GM18861 (cell line): Measurements from ENCODE around the gene CIAO1.
"Not testable (repeated sequence)": the region's sequence is repeated elsewhere in the genome, so short reads cannot be mapped to it uniquely, and the experiment has no call there.

ENCODE experiments used
- ATAC-seq: cut with Tn5 transposase; IDR thresholded peaks from one replicate; pipeline ENCODE4 v1.9.1; 2021; ENCODE audit not compliant: unreplicated experiment

The CIAO1 gene

DNA sequence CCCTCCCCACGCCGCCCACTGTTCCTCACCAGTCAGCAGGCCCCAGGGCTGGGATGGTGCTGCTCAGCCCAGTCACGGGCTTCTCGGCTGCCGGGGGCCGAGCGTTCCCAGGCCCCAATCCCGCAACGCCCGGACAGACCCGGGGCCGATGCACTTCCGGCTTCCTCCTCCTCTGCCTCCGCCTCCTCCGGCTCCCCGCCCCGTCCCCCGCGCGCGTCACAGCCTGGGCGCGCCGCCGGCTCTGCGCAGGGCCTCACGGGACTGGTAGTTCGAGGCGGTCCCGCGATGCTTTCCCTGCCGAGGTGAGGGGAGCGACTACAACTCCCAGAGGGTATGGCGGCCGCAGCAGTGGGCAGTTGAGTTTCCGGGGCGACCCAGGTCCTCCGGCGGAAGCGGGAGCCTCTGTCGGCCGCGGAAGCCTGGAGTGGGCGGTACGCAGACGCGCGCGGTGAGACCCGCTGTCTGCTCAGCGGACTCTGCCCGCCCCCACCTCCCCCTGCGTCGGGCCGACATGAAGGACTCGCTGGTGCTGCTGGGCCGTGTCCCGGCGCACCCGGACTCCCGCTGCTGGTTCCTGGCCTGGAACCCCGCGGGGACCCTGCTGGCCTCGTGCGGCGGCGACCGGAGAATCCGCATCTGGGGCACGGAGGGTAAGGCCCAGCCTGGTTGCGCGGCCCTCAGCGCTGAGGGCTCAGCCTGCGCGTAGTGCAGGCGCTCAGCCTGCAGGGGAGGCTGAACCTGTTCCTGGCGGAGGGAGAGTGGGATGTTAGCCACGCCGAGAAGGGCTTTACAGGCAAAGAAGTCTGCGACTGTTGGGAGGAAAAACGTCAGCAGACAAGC is at the start of gene CIAO1, which contains the start of gene TMEM127:
CIAO1 (plus strand) TSS at position 386 of the 840 bp plus-strand sequence; CDS start at position 512, 126 bp downstream.
TMEM127 (minus strand) TSS at position 158 of the 840 bp plus-strand sequence. CDS start 616 bp downstream, outside the sequence.
- ATAC-seq, result peak; percentile 88

DNA sequence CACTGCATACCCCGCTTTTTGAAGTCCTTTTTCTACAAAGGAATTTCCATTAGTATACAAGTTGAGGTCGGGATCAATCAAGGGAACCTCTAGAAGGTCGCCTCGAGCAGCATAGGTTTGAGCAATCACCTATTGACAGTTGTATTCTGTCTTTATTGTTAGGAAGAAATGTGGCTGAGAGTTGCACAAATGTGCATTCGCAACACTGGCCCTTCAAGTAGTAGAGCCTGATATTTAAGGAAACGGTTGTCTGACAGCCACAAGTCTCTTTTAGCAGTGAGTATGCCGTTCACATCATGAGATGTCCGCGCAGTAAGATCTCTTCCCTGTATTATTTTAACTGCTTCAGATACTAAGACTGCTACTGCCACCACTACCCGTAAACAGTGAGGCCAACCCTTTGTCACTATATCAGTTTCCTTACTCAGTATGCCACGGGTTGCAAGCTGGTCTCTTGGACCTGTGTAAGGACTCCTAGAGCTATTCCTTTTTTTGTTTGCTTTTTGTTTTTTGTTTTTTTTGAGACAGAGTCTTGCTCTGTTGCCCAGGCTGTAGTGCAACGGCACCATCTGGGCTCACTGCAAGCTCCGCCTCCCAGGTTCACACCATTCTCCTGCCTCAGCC is 47.4 kb upstream of the CIAO1 start:
- no peak for ATAC-seq

DNA sequence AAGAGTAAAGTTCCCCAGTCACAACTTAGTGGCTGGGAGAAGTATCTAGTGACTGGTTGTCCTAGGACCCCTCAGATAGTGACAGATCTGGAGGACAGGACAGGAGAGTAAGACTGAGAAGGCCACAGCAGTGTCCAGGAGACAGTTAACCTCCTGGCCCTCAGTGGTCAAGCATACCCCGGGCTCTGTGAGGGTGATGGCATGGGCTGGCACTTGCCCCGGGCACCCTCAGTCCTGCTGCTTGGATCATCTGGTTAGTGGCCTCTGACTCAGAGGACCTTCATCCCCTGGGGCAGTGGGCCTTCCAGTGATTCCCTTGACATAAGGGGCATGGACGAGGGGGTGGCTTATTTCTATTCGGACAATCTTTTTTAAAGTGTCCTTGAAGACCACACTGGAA is 46.1 kb upstream of the CIAO1 start:
- ATAC-seq, result not testable (repeated sequence)

DNA sequence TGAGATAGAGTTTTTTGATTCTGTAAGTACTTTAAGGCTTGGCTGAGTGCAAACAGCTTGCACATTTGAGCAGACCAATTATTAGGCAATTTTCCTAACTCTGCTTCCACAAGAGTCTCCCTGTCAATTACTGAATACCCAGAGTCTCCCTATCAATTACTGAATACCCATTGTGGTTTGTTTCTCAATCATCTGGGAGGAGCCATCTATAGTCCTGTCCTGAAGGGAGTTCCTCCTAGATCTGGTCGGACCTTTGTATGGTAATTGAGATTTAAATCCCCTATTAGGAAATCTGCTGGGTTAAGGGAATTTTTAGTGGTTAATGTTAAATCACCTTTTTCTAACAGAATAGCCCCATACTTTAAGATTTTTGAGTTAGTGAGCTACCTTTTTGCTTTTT is 44.9 kb upstream of the CIAO1 start:
- ATAC-seq, result not testable (repeated sequence)

DNA sequence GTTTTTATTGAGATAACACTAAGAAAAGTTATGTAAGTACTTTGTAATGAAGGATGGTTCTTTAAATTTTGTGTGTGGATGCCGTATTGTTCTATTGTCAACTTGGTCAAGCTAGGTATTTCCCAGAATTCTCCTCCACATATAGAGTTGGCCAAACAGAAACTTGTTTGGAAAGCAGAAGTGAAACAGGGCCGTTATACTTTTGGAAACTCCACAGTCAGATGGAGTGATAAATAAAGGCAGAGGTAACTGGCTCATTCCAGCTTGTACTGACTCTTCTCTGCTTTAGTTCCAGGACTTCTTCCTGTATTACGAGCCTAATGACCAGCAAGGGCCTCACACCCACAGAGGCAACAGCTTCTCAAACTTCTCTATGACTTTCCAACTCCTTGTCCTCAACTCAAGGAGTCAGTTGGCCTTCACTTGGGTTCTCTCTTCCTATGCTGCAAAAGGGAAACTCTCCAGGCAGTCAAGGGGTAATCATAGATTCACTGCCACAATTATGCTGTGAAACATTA is 41.0 kb upstream of the CIAO1 start:
- peak; percentile 57 for ATAC-seq

DNA sequence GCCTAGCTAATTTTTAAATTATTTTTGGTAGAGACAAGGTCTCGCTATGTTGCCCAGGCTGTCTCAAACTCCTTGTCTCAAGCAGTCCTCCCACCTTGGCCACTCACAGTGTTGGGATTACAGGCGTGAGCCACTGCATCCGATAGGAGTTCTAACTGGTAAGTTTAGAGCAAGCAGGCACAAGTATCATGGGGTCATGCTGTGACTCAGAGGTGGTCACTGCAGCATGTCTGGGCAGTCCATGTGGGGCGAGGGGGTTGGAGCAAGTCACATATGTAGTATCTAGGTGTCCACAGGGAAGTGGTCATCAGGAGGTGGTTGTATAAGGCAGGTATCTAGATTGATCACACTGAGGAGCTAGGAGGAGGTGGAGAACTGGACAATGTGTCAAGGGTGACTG is 34.7 kb upstream of the CIAO1 start:
- no peak for ATAC-seq

DNA sequence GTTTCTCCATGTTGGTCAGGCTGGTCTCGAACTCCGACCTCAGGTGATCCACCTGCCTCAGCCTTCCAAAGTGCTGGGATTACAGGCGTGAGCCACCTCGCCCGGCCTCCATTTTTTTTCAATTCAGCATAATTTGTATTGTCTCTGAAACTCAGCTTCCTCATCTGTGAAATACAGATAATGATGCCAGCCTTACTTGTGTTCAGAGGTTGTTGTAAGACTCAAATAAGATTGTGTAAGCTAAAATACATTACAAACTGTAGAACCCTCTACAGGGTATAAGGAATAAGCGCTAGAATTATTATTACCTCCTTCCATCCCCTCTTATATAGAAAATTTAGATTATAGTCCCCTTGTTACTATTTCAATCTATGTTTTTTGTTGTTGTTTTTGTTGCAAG is 32.6 kb upstream of the CIAO1 start:
- no peak for ATAC-seq

DNA sequence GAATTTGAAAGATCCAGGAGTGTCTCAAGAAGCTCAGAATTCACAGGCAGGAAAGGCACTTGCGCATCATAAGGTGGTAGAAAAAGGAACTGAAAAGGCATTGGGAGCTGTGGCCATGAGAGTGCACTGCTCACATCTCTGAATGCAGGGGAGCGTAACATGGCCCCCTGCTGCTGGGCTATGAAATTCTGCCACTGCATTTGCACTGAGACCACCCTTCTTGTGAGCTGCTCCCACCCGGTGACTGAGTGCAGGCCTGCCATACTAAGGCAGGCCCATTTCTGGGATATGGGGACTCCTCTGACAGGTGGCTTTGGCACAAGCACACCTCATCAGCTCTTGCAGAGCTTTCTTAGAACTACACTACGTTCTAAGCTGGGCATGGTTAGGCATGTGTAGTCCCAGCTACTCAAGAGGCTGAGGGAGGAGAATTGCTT is 32.1 kb upstream of the CIAO1 start:
- peak; percentile 86 for ATAC-seq

DNA sequence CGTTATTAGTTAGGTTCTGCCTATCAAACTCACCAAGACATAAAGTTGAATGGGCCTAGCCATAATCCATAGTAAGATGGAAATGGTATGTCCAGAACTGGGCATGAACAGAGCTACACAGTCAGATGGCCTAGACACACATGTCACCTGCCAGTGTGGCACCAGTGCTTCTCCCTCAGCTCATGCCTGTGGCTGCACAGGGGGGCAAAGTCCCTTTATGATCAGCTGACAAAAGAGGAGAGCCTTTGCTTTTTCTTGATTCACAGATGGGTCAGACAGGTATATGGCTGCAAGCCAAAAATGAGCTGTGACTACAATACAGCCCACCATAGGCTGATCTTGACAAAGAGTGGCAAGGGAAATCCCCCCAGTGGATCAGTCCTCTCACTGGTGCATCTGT is 29.1 kb upstream of the CIAO1 start:
- ATAC-seq, result no peak

DNA sequence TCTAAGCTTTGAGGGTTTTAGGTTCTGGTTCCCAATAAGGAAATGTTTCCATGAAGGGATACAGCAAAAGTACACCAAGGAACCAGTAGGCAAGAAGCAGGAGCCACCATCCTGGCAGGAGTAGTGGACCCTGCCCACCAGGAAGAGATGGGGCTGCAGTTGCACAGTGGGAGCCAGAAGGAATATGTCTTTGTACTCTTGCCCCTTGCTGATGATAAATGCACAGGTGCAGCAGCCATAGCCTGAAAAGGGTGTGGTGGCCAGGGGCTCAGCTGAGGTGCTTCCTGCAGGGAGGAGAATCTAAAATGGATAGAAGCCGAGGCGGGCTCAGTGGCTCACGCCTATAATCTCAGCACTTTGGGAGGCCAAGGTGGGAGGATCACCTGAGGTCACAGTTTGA is 27.8 kb upstream of the CIAO1 start:
- ATAC-seq, result no peak

DNA sequence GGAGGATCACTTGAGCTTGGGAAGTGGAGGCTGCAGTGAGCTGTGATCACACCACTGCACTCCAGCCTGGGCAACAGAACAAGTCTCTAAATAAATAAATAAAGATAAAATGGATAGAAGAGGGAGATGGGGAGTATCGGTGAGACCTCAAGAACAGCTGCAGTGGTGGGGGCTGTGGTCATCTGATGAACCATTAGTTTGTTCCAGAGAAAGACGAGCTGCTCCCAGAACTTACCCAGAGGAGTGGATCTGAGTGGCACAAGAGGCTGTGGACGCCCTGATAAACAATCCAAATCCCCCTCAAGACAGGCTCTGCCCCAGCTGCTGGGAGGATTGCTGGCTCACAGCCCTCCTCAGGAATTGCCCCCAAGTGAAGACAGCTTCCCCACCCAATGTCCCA is 26.9 kb upstream of the CIAO1 start:
- no peak for ATAC-seq

DNA sequence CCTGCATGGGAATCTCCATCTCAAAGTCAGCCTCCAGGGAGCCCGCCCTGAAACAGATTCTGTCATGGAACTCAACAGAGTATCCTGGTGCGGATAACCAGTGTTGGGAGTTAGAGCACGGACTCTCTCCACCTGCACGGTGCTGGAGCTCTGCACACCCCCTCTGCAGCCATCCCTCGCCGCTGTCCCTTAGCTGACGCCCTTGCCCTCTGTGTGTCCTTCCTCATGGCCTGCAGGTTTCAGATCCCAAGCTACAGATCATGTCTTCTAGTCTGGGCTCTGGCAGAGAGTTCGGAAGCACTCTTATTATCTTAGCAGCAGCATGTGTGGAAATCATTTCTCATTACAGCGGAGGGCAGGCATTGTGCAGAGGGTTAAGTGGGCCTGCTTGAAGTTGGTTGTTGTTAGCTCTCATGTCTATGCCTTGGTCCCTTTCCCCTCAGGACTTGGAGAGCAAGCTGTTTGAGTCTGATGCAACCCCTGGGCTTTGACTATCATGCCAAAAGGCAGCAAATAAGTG is 26.2 kb upstream of the CIAO1 start:
- ATAC-seq, result no peak

DNA sequence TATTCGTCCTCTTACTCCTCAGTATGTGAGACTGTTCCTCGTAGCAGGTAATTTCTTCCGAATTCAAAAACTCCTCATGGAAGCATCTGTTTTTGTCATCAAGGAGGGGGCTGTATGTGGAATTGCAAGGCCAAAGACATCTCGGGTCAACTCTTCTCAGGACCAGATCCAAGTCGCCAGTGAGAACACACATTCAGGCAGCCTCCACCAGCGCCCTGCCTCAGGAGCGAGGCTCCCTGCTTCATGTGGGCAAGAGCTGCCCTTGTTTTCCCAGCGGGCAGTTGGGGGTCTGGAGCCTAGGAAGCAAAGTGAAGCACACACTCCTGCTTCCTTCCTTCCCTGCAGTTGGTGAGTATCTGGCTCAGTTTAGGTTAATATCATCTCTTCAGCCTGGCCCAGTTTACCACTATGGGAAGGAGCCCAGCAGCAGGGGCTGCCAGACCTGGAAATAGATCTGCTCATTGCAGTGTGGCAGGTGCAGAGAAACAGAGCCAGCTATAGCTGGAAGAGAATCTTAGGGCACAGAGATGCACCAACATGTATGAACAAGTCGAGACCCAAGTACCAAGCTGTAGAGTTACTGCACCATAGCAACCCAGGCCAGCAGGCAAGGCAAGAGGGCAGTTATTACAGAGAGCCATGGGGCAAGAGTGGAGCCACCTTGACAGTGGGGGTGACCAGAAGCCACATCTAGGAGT is 25.5 kb upstream of the CIAO1 start:
- no peak for ATAC-seq

DNA sequence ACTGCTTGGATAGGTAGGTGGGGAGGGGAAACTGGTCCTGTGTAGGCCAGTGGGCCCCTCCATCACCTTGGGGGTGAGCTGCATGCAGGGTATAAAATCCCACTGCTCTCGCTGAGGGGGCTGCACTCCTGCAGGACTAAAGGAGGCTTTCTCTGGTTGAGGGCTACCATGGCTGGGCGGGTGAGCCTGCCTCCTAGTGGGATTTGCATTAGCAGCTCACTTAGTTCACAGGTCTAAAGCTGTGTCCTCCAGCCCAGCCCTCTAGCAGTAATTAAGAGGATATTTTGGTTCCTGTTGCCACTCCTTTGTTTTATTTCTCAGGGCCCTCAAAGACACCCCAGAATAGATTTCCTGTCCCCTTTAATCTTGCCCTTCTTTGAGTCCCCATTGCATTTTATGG is 24.8 kb upstream of the CIAO1 start:
- ATAC-seq, result no peak

DNA sequence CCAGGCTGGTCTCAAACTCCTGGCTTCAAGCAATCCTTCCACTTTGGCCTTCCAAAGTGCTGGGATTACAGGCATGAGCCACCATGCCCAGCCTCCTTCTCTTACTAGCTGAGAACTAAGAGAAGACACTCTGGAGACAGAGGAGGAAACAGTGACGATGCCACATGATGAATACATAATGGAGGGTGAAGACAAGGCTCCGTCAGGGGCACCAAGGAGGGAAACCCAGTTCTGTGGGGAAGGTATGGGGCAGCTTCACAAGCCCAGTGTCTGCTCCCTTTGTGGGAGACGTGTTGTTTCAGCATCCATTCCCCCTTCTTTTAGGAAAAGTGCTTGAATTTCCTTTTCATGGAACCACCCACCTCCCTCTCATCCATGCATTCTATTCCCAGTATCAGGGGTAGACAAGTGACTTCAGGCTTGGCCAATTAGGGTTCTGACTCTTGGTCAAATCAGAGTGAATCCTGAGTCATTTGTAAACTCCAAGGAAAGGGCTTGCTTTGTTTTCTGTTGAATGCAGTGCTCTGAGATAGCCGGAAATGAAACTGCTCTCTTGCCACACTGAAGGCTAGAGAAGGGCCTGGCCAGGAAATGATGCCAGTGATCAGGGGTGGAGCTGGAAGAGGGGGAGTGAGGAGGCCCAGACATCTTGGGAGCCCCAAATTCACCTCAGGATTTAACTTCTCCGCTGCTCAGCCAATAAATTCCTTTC is 24.0 kb upstream of the CIAO1 start:
- ATAC-seq, result peak; percentile 83

DNA sequence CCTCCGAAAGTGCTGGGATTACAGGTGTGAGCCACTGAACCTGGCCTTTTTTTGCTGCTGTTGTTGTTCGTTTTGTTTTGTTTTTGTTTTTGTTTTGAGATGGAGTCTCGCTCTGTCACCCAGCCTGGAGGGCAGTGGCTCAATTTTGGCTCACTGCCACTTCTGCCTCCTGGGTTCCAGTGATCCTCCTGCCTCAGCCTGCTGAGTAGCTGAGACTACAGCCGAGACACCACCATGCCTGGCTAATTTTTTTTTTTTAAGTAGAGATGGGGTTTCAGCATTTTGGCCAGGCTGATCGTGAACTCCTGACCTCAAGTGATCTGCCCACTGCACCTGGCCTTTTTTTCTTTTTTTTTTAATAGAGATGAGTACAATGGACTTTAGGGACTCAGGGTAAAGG is 22.2 kb upstream of the CIAO1 start:
- ATAC-seq, result no peak

DNA sequence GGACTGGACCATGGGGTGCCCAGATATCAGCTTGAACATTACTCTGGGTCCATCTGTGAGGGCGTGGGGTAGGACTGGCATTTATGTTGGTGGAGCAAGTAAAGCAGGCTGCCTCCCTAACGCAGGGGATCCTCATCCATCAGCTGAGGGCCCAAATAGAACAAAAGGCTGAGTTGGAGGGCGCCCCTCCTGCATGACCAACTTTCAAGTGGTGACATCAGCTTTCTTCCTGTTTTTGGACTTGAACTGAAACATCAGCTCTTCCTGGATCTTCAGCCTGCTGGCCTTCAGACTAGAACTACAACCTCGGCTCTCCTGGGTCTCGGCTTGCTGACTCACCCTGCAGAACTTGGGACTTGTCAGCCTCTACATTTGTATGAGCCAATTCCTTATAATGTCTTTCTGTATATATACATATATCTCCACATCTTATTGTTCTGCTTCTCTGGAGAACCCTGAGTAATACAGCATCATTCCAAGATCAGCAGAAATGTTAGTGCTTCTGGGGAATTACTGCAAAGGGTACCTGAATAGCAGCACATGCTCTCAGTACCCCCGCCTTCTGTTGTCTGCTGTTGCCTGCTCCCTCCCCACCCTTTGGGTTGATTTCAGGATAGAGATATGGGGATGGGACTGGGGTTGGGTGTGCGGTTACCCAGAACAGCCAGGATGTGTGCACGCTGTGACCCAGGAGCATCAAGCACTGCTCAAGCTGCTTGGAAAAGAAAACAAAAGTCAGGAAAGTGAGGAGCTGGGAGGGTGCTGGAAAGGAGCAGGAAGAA is 20.2 kb upstream of the CIAO1 start:
- no peak for ATAC-seq

DNA sequence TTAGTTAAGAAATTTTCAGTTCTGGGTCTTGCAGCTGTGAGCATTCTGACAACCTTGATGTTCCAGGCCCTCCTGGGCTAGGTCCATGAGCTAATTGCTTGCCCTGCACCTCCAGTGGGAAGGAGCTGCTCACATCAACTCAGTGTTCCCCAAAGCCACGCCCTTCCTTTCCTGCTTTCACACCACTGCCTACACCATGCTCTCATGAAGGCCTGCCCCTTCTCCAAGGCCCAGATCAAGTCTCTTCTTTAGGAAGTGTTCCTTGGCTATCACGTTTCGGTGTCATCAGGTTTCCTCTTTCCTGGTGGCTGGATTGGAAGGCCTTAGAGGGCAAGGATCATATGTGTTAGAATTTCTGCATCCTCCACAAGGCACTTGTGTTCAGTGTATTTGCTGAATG is 19.0 kb upstream of the CIAO1 start:
- no peak for ATAC-seq

DNA sequence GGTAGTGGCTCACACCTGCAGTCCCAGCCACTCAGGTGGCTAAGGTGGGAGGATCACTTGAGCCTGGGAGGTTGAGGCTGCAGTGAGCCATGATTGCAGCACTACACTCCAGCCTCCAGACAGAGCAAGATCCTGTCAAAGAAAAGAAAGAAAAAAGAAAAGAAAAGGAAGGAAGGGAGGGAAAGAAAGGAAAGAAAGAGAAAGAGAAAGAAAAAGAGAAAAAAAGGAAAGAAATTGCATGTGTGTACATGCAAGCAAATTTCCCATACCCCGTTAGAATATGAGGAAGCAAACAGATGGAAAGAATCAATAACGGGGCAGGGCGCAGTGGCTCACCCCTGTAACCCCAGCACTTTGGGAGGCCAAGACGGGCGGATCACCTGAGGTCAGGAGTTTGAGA is 18.1 kb upstream of the CIAO1 start:
- ATAC-seq, result no peak

DNA sequence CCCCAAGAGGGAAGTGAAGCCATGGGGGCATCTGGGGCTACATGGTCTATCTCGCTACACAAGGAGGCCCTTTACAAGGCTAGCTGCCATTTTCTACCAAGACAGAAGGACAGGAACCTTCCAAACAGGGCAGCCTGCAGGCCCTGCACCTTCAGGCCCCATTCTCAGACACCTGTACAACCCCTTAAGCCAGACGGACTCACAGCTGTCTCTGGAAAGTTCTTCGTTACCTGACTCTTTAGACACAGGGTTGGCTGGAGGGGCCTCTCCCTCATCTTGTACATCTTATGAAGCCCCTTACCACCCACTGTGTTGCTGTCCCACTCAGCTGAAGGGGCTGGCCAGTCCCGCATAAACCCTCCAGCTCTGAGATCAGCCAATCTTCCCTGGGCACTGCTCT is 17.4 kb upstream of the CIAO1 start:
- ATAC-seq, result no peak
